Mononuclear cell (primary cell): ENCODE results near the gene IFNA5. TPM values are rescaled to one million over a fixed set of nuclear protein-coding genes. Genes with fewer than 3 reads are reported as not detected.
A peak's percentile ranks its signal among the peaks of the same experiment; 100 is the strongest.

ENCODE experiments used
- H3K27me3 ChIP-seq: 2 replicates; pipeline ENCODE4 v1.6.0; 2011; ENCODE audit warnings: low read length, control low read depth; ENCODE audit not compliant: insufficient read depth
- H3K4me1 ChIP-seq: 2 replicates; pipeline ENCODE4 v1.5.1; 2011; ENCODE audit warnings: mild to moderate bottlenecking, low read length, control low read depth; ENCODE audit not compliant: insufficient read depth
- H3K4me3 ChIP-seq: 2 replicates; pipeline ENCODE4 v1.5.1; 2011; ENCODE audit warnings: mild to moderate bottlenecking, low read length, moderate library complexity
- H3K9me3 ChIP-seq: 2 replicates; pipeline ENCODE4 v1.5.1; 2011; ENCODE audit warnings: low read depth, mild to moderate bottlenecking, control low read depth, low read length
- total RNA-seq: library from RNA; depleted of rRNA; stranded (reverse); fragments of >200 nt; gene quantifications from one replicate; pipeline ENCODE4 v1.2.3, GENCODE V29; 2012

IFNA5 gene
- total RNA-seq = 0.10 TPM

DNA sequence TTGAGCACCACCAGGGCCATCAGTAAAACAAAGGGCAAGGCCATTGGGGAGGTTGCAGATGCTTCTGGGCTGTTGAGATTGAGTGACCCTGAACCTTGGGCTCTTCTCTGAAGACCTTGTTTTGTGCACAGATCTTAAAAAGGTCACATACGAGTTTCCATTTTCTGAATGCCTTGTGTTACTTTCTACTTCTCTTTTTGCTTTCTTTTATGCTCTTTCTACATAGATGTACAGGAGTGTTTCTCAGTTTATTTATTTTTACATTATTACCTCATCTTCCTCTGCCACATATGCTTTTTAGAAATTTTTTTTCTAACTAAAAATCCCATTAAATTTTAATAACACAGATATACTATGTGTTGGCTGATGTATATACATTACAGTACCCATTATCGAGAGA lies at the start of gene IFNA5:
TSS of gene IFNA5 (minus strand) at position 101 of the 400 bp plus-strand sequence. CDS start at position 44, 57 bp downstream.
- H3K4me1 ChIP-seq = no peaks in the 10 kb centered on the region
- H3K27me3 ChIP-seq = peaks cover 26% of the 10 kb centered on the region
- no peak within 1 kb of the TSS for H3K4me3 ChIP-seq
- no peaks in the 10 kb centered on the region for H3K9me3 ChIP-seq

DNA sequence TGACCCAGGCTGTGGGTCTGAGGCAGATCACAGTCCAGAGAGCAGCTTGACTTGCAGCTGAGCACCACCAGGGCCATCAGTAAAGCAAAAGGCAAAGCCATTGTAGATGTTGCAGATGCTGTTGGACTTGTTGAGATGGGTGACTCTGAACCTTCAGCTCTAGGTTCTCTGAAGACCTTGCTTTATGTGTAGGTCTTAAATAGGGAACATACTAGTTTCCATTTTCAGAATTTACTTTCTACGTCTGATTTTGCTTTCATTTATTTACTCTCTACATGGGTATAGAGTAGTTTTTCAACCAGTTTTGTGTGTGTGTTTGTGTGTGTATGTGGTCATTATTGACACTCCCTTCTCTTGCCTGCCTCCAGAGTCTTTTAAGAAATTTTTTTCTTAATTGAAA lies 45.7 kb upstream of the IFNA5 start, which contains the start of gene IFNA6:
TSS of gene IFNA6 (minus strand) at position 101 of the 400 bp plus-strand sequence. CDS start at position 101, 0 bp downstream.
- H3K27me3 ChIP-seq = peaks cover 29% of the 10 kb centered on the region

DNA sequence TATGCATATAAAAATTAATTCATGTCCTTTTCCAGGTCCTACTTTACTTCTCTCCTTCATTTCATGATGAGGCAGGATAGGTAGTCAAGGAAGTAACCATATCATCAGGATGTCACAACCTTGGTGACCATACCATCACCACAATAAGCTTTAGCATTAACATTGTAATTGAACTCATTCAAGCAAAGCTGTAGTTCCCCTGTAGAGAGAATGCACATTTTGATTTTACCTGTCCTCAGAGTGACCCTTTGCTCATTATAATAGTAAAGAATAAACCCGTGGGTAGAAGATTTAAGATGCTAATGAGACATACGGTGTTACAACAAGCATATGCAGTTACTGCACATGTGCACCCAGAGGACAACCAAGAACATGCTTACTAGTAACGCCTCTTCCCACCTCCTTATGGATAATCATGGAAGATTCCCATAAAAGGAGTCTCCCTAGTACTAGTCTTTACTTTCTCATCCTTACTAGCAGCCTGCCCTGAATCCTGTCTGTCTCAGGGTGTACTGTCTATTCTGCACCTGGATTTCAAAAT lies 43.4 kb upstream of the IFNA5 start:
- Histone ChIP-seq H3K9me3 (no peaks in the 10 kb centered on the region), H3K4me1 (no peaks in the 10 kb centered on the region), H3K4me3 (no peak overlapping the region), H3K27me3 (peaks cover 39% of the 10 kb centered on the region)

More for the DNA sequence above, 45.7 kb upstream of the IFNA5 start, which contains the start of gene IFNA6:
- H3K4me3 ChIP-seq = no peak within 1 kb of the TSS
- no peaks in the 10 kb centered on the region for H3K9me3 ChIP-seq
- no peaks in the 10 kb centered on the region for H3K4me1 ChIP-seq

DNA sequence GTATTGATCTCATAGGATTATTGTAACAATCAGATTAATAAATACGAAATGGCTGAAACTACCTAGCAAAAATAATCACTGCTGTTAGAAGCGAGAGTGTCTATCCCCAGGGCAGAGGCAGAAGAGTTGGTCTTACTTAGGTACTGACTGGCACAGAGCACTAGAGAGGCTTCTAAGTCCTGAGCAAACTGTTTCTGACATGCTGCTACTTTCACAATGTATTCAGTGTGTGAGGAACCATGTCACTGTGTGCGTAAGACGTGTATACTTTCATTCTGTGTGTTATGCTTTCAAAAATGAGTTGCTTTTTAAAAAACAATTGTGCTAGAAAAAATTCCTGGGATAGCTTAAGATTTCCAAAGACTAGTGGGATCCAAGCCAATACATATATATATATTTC lies 35.6 kb upstream of the IFNA5 start:
- Histone ChIP-seq H3K9me3 (no peaks in the 10 kb centered on the region), H3K4me1 (no peaks in the 10 kb centered on the region), H3K27me3 (peaks cover 25% of the 10 kb centered on the region), H3K4me3 (no peak overlapping the region)

DNA sequence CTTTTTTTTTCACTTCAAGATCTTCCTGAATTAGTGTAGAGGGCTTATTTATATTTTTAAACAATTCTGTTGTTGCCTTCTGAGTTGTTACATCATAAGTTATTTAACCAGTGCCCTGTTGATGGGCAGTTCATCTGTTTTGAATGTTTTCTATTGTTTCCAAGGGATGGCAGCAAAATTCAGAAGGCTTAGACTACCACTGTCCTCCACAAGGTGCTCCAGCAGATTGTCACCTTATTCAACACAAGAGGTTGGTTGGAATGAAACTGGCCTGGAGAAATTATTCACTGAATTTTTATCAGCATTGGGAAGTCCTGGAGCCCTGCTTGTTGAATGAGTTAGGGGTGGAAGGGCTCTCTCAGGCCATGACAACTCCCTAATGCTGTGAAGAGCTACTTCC lies 31.3 kb upstream of the IFNA5 start:
- Histone ChIP-seq H3K4me1 (peaks cover 27% of the 10 kb centered on the region), H3K27me3 (peaks cover 9% of the 10 kb centered on the region), H3K9me3 (no peaks in the 10 kb centered on the region), H3K4me3 (no peak overlapping the region)

DNA sequence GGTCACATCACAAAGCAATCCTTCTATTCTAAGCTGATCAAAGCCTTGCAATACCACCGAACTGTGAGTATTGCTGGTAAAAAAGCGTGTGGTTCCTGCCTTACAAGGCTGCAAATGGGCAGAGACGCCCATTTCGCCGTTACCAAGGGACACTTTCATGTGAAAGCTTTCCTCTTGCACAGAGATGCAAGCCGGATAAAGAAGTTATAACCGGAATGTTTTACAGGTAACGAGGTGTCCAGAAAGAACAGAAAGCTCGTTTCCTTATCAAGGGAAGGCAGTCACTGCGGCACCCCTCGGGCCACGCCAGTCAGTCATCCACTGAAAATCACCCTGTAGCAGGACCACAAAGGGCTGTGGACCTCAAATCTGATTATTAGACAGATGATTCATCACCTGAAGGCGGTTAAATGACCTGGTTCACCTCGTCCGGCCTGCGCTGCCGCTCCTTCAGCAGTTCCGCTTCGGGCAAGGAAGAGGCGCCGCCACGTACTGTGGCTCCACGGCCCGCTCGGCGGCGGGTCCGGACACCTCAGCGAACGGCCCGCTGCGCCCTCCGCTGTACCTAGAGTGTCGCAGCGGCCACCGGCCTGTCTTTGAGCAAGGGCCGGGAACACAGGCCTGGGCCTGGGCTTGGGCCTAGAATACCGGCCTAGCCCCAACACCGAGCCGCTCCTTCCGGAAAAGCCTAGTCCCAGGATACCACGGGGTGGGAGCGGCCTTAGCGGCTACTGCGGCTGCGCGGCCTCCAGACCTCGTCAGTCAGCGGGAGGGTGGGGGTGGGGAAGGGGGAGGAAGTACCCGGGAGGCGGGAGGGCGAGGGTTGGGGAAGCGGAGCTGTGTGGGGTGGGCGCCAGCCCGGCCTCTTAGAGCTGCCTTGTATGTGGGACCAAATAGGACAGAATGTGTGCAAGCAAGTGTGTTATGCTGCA lies 29.9 kb upstream of the IFNA5 start, which contains the start of gene KLHL9:
TSS of gene KLHL9 (minus strand) at position 704 of the 932 bp plus-strand sequence. CDS start at position 159, 545 bp downstream.
- Histone ChIP-seq H3K4me1 (peaks cover 39% of the 10 kb centered on the region), H3K9me3 (no peaks in the 10 kb centered on the region), H3K4me3 (peak within 1 kb of the TSS; percentile 88), H3K27me3 (peaks cover 5% of the 10 kb centered on the region)

DNA sequence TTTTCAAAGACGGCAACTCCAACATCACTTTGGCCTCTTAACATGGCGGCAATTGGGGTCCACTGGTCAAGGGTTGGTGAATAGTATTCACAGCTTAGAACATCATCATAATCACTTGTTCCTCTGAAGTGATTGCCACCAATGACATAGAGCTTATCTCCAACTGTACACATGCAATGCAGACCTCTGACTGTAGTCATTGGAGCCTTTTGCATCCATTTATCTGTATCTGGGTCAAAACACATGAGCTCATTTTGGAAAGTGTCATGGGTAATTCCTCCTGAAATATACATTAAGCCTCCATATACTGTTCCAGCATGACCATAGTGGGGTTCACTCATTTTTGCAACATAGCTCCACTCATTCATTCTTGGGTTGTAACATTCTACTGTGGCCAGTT lies 28.1 kb upstream of the IFNA5 start:
- Histone ChIP-seq H3K4me3 (no peak overlapping the region), H3K9me3 (no peaks in the 10 kb centered on the region), H3K27me3 (no peaks in the 10 kb centered on the region), H3K4me1 (peaks cover 41% of the 10 kb centered on the region)

DNA sequence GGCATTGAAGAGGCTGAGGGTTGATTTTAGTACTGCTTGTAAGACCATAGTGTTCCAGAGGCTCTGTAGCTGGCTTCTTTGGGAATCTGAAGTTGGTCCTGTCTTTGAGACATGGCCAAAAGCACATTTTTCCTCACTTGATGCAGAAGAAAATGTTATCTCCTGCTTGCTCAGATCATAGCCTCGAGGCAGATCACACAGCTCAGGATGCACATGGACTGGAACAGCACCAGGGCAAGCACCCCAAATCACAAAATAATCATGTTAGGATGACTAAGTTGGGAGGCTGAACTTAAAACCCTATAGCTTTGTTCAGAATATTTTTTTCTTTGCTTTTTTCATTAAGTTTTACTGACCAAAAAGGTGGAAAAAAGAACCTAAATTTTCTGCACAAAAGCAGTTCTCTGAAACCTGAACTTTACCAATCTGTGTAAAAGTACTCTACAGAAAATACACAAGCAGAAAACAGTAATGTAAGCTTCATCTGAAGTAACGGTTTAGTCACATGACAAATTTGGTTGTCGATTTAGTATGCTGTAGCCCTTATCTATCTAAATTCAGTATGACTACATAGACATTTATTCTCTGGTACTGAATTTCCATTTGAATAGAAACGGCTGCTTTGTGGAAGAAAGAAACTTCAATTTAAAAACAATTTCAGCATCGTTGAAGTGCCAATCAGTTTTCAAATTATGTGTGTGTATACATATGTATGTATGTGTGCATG lies 26.7 kb upstream of the IFNA5 start:
- Histone ChIP-seq H3K4me1 (peaks cover 44% of the 10 kb centered on the region), H3K27me3 (no peaks in the 10 kb centered on the region), H3K9me3 (no peaks in the 10 kb centered on the region), H3K4me3 (no peak overlapping the region)

DNA sequence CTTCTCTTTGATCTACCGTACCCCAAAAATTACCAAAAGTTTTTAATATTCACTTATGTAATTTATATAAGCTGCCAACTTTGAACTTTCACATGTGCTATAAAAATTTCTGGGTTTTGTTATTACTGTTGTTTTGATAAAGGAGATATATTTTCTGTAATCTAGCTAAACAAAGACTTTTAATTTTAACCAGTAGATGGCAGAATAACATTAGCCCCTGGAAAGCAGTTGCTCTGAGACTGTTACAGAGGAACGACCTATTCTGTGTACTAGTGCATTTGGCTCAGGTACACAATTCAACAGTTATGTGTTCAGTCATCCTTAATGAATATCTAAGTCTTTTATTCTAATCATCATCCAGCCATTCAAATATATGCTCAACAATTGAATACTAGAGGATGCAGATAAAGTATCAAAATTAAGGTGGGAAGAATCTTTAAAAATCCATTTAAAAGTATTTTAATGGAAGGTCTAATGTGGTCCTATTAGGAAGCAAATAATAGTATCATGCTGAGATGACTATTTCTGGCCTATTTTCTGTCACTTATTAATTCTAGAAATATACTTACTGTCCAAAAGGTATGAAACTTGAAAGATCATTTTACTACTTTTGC lies 21.5 kb upstream of the IFNA5 start:
- H3K9me3 ChIP-seq = no peaks in the 10 kb centered on the region
- no peaks in the 10 kb centered on the region for H3K27me3 ChIP-seq
- H3K4me1 ChIP-seq = peaks cover 18% of the 10 kb centered on the region
- H3K4me3 ChIP-seq = no peak overlapping the region

DNA sequence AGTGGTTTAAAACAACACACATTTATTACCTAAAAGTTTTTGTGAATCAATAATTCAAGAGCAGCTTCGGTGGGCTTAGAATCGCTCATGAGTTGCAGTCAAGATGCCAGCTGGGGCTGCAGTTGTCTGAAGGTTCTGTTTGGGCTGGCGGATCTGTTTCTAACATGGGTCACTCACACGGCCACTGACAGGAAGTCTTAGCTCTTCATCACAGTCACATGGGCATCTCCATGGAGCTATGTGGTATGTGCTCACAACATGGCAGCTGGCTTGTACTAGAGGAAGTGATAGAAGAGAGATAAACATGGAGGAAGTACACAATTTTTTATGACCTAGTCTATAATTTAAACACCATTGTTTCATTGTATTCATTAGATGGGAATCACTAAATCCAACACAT lies 18.9 kb upstream of the IFNA5 start:
- H3K4me1 ChIP-seq = peaks cover 4% of the 10 kb centered on the region
- H3K27me3 ChIP-seq = no peaks in the 10 kb centered on the region
- H3K9me3 ChIP-seq = no peaks in the 10 kb centered on the region
- no peak overlapping the region for H3K4me3 ChIP-seq

DNA sequence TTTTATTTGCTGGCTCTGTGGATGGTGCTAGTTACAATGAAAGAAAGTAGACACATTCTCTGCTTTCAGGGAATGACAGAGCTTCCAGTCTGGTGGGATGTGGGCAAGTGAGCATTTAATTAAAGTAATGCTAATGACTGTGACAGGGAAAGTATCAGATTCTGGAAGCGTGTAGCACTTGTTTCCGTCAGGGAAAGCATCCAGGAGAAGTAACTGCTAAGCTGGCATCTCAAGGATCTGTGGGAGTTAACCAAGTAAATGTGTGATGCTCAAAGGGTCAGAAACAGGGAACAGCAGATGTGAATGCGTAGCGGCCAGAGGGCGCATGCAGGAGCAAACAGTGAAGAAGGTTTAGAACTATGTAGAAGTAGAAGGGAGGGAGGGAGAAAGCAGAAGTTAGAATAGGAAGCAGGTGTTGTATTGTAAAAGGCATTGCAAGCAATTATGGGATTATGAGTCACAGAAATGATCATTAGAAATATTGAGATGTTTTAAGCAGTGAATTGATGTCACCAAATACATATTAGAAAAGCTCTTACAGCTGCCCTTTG lies 17.9 kb upstream of the IFNA5 start:
- Histone ChIP-seq H3K4me1 (peaks cover under 1% of the 10 kb centered on the region), H3K4me3 (no peak overlapping the region), H3K27me3 (no peaks in the 10 kb centered on the region), H3K9me3 (no peaks in the 10 kb centered on the region)

DNA sequence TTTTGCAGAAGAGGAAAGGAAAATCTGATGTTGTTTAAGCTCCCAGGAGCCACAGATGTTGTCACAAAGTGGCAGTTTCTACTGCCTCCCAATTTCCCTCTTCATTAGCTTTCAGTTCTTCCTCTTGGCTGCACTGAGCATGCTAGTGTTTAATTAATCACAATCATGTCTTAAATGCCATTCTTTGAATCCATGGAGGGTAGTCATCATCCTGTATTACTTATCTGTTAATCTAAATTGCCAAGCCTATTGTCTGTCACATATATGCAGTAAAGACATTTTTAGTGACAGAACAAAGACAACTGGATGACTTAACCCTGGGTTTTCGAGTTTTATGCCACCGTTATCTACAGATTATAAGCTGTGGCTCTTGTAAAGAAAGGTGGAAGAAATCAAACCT lies 15.4 kb upstream of the IFNA5 start:
- Histone ChIP-seq H3K27me3 (no peaks in the 10 kb centered on the region), H3K4me1 (no peaks in the 10 kb centered on the region), H3K4me3 (no peak overlapping the region), H3K9me3 (no peaks in the 10 kb centered on the region)

DNA sequence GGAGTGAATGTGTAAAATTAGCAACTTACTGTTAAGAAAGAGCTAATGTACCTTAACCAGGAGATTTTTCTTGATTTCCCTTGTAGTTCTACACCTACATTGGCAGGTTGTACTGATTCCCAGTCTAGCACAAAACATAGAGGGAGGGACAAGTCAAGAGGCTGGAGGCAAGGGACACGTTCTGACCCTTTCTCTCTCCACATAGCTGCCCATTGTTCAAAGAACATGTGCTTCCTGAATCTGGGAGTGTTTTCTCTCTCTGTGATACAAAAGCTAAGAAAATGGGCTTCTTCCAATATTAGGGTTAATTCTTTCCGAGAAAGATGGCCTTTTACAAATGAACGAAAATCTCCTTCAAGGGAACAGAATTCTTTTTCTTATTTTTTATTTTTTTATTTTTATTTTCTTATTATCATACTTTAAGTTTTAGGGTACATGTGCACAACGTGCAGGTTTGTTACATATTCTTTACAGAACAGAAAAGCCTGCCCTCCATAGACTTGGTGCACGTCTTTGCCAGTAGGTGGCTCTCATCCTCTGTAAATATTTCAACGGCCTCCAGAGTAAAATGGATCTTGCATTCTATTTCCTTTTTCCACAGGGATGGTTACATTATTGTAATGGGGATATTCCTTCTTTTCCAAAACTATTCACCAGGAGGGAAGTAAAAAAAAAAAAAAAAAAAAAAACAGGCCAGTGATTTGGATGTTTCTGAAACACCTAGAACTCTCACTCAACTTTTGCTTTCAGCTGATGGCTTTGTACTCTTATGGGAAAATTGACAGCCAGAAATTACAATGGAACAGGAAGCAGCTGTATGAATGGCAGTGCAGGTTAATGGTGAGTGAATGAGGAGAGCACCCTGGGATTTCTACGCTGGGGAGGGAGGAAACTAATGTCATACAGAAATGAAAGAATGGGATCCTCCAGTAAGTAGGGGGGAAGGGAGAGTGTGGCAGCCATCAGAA lies 13.1 kb upstream of the IFNA5 start:
- H3K4me1 ChIP-seq = no peaks in the 10 kb centered on the region
- H3K27me3 ChIP-seq = no peaks in the 10 kb centered on the region
- H3K4me3 ChIP-seq = no peak overlapping the region
- no peaks in the 10 kb centered on the region for H3K9me3 ChIP-seq
